Measurements from ENCODE around the gene ANKAR. TPM values are rescaled to one million over a fixed set of nuclear protein-coding genes. Genes with fewer than 3 reads are reported as not detected.

The ANKAR gene
- total RNA-seq, 1 experiment from 2014 or later, result 4.4 TPM

GRCh38 chr2:189661148-189661956 is 13.1 kb upstream of the ANKAR start, which contains the start of gene ASNSD1:
Gene ASNSD1 (plus strand): TSS chr2:189661459. CDS start chr2:189666133, 4,674 bp downstream.
- no peaks in the 10 kb centered on the region for H3K9me3 ChIP-seq (ENCODE audit: control insufficient read depth, insufficient read depth, low read depth, low read length)
- H3K36me3 ChIP-seq (ENCODE audit: control insufficient read depth, insufficient read depth, low read length), result peaks cover 13% of the 10 kb centered on the region; the same call in 1 of the 2 replicates
- DNase-seq (ENCODE audit: low read depth, low spot score) (peak; percentile 98), ATAC-seq (peak; percentile 98)
- intact Hi-C loops (cut with micrococcal nuclease; ENCODE audit: unreplicated experiment) (loop anchor here (5.0 kb wide), 3 partner anchors 36 to 411 kb away; partner anchors contain the start of gene OSGEPL1), in situ Hi-C loops (cut with HindIII; ENCODE audit: low pct_unique_long_range_greater_than_20kb, low sequenced_read_pairs) (no loop called here)
- H3K27me3 ChIP-seq (ENCODE audit: control insufficient read depth, insufficient read depth, low read length), result no peaks in the 10 kb centered on the region
- TF ChIP-seq POLR2AphosphoS5 (IDR thresholded peaks at IDR 0.05; ENCODE audit: low read depth, low read length) (peak; percentile 94), TCF7L2 (IDR thresholded peaks at IDR 0.05; ENCODE audit: low read depth, low read length) (peak; percentile 35; the same call in 1 of the 2 replicates), CTCF (IDR thresholded peaks at IDR 0.05) (peak; percentile 97), SIN3A (IDR thresholded peaks at IDR 0.05; ENCODE audit: borderline replicate concordance, insufficient read depth, low read depth, low read length) (peak; percentile 69; the same call in 1 of the 2 replicates), REST (IDR thresholded peaks at IDR 0.05; ENCODE audit: insufficient read depth in 1 of 2, low read depth in 2 of 2, low read length in 1 of 2) (no peak)
- peak within 1 kb of the TSS; percentile 93 for H3K27ac ChIP-seq (ENCODE audit: low read length)
- H3K4me1 ChIP-seq (ENCODE audit: control insufficient read depth, insufficient read depth, low read length), result peaks cover 5% of the 10 kb centered on the region
- CTCF ChIA-PET, result interaction anchor here (0.5 to 0.9 kb wide), 6 partner anchors 15 to 137 kb away, joined by 3 to 6 read pairs (median 4); partner anchors contain the start of gene OSGEPL1
- BruUV-seq (replicated peaks), result TSS peak; percentile 88
- peak within 1 kb of the TSS; percentile 94 to 98 for H3K4me3 ChIP-seq (ENCODE audit: low read depth in 2 of 2, low read length in 2 of 2)
- POLR2A ChIA-PET, result interaction anchor here (0.5 kb wide), 1 partner anchor 818 kb away, joined by 11 read pairs; no protein-coding TSS in a partner anchor

GRCh38 chr2:189661957-189662321 is 12.5 kb upstream of the ANKAR start:
- no peak for ATAC-seq

More at GRCh38 chr2:189661957-189662321, 12.5 kb upstream of the ANKAR start:
- H3K27ac ChIP-seq (ENCODE audit: low read length), result peak overlapping the region; percentile 93
- POLR2A ChIA-PET, result no interaction called here
- CTCF ChIA-PET, result no interaction called here
- in situ Hi-C loops (cut with HindIII; ENCODE audit: low pct_unique_long_range_greater_than_20kb, low sequenced_read_pairs) (no loop called here), intact Hi-C loops (cut with micrococcal nuclease; ENCODE audit: unreplicated experiment) (loop anchor here (5.0 kb wide), 3 partner anchors 35 to 410 kb away; partner anchors contain the start of gene OSGEPL1)
- no peak for DNase-seq (ENCODE audit: low read depth, low spot score)
- H3K36me3 ChIP-seq (ENCODE audit: control insufficient read depth, insufficient read depth, low read length), result peaks cover 18% of the 10 kb centered on the region; the same call in 1 of the 2 replicates
- H3K27me3 ChIP-seq (ENCODE audit: control insufficient read depth, insufficient read depth, low read length), result no peaks in the 10 kb centered on the region
- H3K4me1 ChIP-seq (ENCODE audit: control insufficient read depth, insufficient read depth, low read length), result peaks cover 5% of the 10 kb centered on the region
- no peaks in the 10 kb centered on the region for H3K9me3 ChIP-seq (ENCODE audit: control insufficient read depth, insufficient read depth, low read depth, low read length)
- peak overlapping the region; percentile 94 to 98 for H3K4me3 ChIP-seq (ENCODE audit: low read depth in 2 of 2, low read length in 2 of 2)
- BruUV-seq (replicated peaks), result no TSS peak
- TF ChIP-seq TCF7L2 (IDR thresholded peaks at IDR 0.05; ENCODE audit: low read depth, low read length) (no peak), POLR2AphosphoS5 (IDR thresholded peaks at IDR 0.05; ENCODE audit: low read depth, low read length) (no peak), SIN3A (IDR thresholded peaks at IDR 0.05; ENCODE audit: borderline replicate concordance, insufficient read depth, low read depth, low read length) (no peak), REST (IDR thresholded peaks at IDR 0.05; ENCODE audit: insufficient read depth in 1 of 2, low read depth in 2 of 2, low read length in 1 of 2) (no peak), CTCF (IDR thresholded peaks at IDR 0.05) (no peak)

All from Panc1 (cell line).